NCI-H2171 (cell line): ENCODE results near the gene CT45A3.
"Not testable (repeated sequence)": the region's sequence is repeated elsewhere in the genome, so short reads cannot be mapped to it uniquely, and the experiment has no call there.

Source experiments
- DNase-seq: peaks from one replicate; lab custom pipeline; 2025; lab: John Stamatoyannopoulos, UW

Gene CT45A3

GRCh38 chrX:135768091-135768490, at the start of gene CT45A3:
Gene CT45A3 (minus strand): TSS chrX:135768191. CDS start chrX:135764444, 3,747 bp downstream.
- DNase-seq, result not testable (repeated sequence)

GRCh38 chrX:135802687-135803086, 34.7 kb upstream of the CT45A3 start, which contains the start of gene CT45A6:
Gene CT45A6 (minus strand): TSS chrX:135802787. CDS start chrX:135798993, 3,794 bp downstream.
- DNase-seq, result not testable (repeated sequence)

- DNase-seq, result not testable (repeated sequence)
These were observed 17.4 kb upstream of the CT45A3 start, which contains the start of gene CT45A5 for GRCh38 chrX:135785403-135785802. Gene CT45A5 (minus strand): TSS chrX:135785503. CDS start chrX:135781729, 3,774 bp downstream.

- DNase-seq, result not testable (repeated sequence)
These were observed 23.3 kb downstream of the CT45A3 start for GRCh38 chrX:135744739-135745138.

- DNase-seq, result no peak
These were observed 26.7 kb downstream of the CT45A3 start for GRCh38 chrX:135741192-135741715.

GRCh38 chrX:135740681-135741149, 27.3 kb downstream of the CT45A3 start:
- DNase-seq, result no peak

- DNase-seq, result no peak
These were observed 30.5 kb downstream of the CT45A3 start for GRCh38 chrX:135737366-135738071.

GRCh38 chrX:135734666-135735065, 33.3 kb downstream of the CT45A3 start:
- DNase-seq, result not testable (repeated sequence)

GRCh38 chrX:135713795-135714194, 54.2 kb downstream of the CT45A3 start:
- DNase-seq, result no peak

GRCh38 chrX:135713183-135713689, 54.8 kb downstream of the CT45A3 start, which contains the start of gene CT45A1:
Gene CT45A1 (plus strand): TSS chrX:135713639. CDS start chrX:135718941, 5,302 bp downstream.
- not testable (repeated sequence) for DNase-seq
